Neural progenitor cell (in vitro differentiated cells): Measurements from ENCODE around the gene FBXL20.

ENCODE experiments used
- EZH2 ChIP-seq: fragments of 200-600 bp; sonication (generic); IDR thresholded peaks from 2 replicates; pipeline ENCODE4 v1.6.1; 2017; ENCODE audit warnings: antibody characterized with exemption, mild to moderate bottlenecking, moderate library complexity
- TF ChIP-seq, protein P1 (sequence below): fragments of 200-600 bp; sonication (generic); IDR thresholded peaks from 2 replicates; pipeline ENCODE4 v1.5.1; 2017; ENCODE audit warnings: antibody characterized with exemption, mild to moderate bottlenecking

DNA sequence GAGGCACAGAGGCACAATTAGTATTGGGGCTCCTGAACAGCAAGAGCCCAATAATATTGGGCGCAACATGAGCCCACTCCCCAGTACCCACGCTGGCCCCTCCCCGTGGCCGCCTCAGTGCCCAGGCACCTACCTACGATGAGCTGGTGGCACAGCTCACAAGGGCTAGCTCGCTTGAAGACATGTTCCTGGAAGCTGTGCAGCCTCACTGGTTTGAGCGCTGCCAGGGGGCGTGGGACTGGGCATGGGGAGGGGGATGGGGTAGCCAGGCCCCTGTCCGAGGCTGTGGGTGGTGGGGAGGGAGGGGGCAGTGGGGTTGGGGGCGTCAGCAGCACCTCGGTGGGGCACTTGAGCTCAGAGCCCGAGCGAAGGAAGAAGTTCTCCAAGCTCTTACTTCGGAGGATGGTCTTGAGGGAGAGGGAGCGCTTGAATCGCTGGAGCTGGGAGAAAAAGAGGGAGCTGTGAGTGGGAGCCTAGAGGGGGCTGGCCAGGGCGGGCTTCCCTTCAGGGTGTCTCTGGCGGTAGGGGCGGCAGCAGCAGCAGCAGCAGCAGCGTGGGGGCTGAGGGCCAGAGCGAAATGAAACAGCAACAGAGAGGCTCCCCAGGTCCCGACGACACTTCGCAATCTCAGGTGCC, 183.6 kb downstream of the FBXL20 start:
- TF ChIP-seq, protein P1, sequence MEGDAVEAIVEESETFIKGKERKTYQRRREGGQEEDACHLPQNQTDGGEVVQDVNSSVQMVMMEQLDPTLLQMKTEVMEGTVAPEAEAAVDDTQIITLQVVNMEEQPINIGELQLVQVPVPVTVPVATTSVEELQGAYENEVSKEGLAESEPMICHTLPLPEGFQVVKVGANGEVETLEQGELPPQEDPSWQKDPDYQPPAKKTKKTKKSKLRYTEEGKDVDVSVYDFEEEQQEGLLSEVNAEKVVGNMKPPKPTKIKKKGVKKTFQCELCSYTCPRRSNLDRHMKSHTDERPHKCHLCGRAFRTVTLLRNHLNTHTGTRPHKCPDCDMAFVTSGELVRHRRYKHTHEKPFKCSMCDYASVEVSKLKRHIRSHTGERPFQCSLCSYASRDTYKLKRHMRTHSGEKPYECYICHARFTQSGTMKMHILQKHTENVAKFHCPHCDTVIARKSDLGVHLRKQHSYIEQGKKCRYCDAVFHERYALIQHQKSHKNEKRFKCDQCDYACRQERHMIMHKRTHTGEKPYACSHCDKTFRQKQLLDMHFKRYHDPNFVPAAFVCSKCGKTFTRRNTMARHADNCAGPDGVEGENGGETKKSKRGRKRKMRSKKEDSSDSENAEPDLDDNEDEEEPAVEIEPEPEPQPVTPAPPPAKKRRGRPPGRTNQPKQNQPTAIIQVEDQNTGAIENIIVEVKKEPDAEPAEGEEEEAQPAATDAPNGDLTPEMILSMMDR, result no peak
- TF ChIP-seq EZH2, result no peak
